ENCODE data around the gene ETNK2. TPM values are rescaled to one million over a fixed set of nuclear protein-coding genes. Genes with fewer than 3 reads are reported as not detected.

ETNK2 gene
- total and polyA plus RNA-seq, 4 donors = 24.5 to 119 (median 78.8) TPM

DNA sequence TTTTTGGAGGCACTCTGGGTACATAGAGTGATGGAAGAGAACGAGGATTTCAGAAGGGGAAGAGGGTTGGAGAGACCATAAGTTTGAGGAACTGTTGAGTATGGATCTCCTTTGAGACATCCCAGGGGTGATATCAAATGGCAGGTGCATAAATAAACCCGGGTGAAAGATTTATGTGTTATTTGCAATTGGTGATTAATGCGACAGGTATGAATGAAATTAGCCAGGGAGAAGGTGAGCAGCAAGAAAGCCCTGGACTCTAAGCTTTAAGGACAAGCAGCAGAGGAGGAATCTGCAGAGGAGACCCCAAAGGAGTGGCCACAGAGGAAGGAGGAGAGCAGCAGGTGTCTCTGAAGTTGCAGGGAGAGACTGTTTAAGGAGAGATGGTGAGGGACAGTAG, 23.1 kb upstream of the ETNK2 start:
- Histone ChIP-seq H3K4me1 (ENCODE audit: control insufficient read depth in 4 of 4, insufficient read depth in 4 of 4, low read length in 3 of 4) (peaks cover 0 to 6% (median 2%) of the 10 kb centered on the region in 4 donors), H3K4me3 (ENCODE audit: low read depth in 1 of 3, low read length in 3 of 3) (no peak overlapping the region), H3K27me3 (ENCODE audit: control insufficient read depth in 4 of 4, insufficient read depth in 4 of 4, low read length in 3 of 4) (no peaks in the 10 kb centered on the region), H3K36me3 (ENCODE audit: control insufficient read depth in 4 of 4, insufficient read depth in 3 of 4, low read depth in 1 of 4, low read length in 3 of 4) (no peaks in the 10 kb centered on the region), H3K9ac (ENCODE audit: low read depth in 1 of 2, low read length in 2 of 2) (no peak overlapping the region), H3K9me3 (ENCODE audit: control insufficient read depth in 4 of 4, low read length in 3 of 4) (no peaks in the 10 kb centered on the region), H3K27ac (ENCODE audit: low read depth in 1 of 2, low read length in 2 of 2) (no peak overlapping the region)
- DNase-seq (ENCODE audit: low spot score) = no peak
- 90% methylated on average over 3 of the region's 3 CpGs for WGBS
- no peak for TF ChIP-seq ATF3 (IDR thresholded peaks at IDR 0.05)
- TF ChIP-seq CTCF (IDR thresholded peaks at IDR 0.05; ENCODE audit: low read depth, low read length, missing input control) = no peak
- no peak for TF ChIP-seq GABPA (IDR thresholded peaks at IDR 0.05 in 1 of 2, conservative IDR thresholded peaks at IDR 0.05 in 1 of 2)
- TF ChIP-seq EGR1 (IDR thresholded peaks at IDR 0.05; ENCODE audit: low read depth in 2 of 2) = no peak
- TF ChIP-seq MAX (IDR thresholded peaks at IDR 0.05) = no peak
- no peak for TF ChIP-seq YY1 (IDR thresholded peaks at IDR 0.05)
- no peak for TF ChIP-seq HNF4G (IDR thresholded peaks at IDR 0.05)
- TF ChIP-seq NR2F2 (IDR thresholded peaks at IDR 0.05) = no peak
- TF ChIP-seq HNF4A (conservative IDR thresholded peaks at IDR 0.05) = no peak
- no peak for TF ChIP-seq JUND (IDR thresholded peaks at IDR 0.05)
- TF ChIP-seq, protein P1, sequence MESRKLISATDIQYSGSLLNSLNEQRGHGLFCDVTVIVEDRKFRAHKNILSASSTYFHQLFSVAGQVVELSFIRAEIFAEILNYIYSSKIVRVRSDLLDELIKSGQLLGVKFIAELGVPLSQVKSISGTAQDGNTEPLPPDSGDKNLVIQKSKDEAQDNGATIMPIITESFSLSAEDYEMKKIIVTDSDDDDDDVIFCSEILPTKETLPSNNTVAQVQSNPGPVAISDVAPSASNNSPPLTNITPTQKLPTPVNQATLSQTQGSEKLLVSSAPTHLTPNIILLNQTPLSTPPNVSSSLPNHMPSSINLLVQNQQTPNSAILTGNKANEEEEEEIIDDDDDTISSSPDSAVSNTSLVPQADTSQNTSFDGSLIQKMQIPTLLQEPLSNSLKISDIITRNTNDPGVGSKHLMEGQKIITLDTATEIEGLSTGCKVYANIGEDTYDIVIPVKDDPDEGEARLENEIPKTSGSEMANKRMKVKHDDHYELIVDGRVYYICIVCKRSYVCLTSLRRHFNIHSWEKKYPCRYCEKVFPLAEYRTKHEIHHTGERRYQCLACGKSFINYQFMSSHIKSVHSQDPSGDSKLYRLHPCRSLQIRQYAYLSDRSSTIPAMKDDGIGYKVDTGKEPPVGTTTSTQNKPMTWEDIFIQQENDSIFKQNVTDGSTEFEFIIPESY (IDR thresholded peaks at IDR 0.05) = no peak
- TF ChIP-seq RXRA (IDR thresholded peaks at IDR 0.05) = no peak
- no peak for TF ChIP-seq TAF1 (conservative IDR thresholded peaks at IDR 0.05)
- TF ChIP-seq, protein P2, sequence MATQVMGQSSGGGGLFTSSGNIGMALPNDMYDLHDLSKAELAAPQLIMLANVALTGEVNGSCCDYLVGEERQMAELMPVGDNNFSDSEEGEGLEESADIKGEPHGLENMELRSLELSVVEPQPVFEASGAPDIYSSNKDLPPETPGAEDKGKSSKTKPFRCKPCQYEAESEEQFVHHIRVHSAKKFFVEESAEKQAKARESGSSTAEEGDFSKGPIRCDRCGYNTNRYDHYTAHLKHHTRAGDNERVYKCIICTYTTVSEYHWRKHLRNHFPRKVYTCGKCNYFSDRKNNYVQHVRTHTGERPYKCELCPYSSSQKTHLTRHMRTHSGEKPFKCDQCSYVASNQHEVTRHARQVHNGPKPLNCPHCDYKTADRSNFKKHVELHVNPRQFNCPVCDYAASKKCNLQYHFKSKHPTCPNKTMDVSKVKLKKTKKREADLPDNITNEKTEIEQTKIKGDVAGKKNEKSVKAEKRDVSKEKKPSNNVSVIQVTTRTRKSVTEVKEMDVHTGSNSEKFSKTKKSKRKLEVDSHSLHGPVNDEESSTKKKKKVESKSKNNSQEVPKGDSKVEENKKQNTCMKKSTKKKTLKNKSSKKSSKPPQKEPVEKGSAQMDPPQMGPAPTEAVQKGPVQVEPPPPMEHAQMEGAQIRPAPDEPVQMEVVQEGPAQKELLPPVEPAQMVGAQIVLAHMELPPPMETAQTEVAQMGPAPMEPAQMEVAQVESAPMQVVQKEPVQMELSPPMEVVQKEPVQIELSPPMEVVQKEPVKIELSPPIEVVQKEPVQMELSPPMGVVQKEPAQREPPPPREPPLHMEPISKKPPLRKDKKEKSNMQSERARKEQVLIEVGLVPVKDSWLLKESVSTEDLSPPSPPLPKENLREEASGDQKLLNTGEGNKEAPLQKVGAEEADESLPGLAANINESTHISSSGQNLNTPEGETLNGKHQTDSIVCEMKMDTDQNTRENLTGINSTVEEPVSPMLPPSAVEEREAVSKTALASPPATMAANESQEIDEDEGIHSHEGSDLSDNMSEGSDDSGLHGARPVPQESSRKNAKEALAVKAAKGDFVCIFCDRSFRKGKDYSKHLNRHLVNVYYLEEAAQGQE (IDR thresholded peaks at IDR 0.05) = no peak
- no peak for TF ChIP-seq FOXA2 (IDR thresholded peaks at IDR 0.05)
- no peak for TF ChIP-seq FOXA1 (IDR thresholded peaks at IDR 0.05)
